Measurements from ENCODE around the gene FAM124A. TPM values are rescaled to one million over a fixed set of nuclear protein-coding genes. Genes with fewer than 3 reads are reported as not detected.

The FAM124A gene
- total RNA-seq, 1 experiment from 2014 or later = 1.1 TPM

DNA sequence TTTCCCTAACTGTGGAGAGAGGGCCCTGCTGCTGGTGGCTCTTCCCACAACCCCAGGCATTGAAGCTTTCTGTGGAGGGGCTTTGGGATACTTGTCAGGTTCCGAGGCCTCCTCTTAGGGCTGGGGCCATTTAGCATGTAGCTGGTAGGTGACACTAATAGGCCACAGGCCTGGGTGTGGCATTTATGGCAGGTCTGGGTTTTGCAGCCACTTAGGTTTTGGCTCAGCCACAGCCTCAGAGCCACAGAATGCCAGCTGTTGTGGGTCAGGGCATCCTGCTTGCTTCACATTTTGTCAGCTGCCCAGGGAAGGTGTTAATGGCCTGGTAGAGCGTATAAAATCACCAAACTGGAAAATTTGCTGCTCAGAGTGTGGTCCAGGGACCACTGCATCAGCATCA is 15.7 kb downstream of the FAM124A start:
- no peak for DNase-seq (ENCODE audit: low read depth, low spot score)

DNA sequence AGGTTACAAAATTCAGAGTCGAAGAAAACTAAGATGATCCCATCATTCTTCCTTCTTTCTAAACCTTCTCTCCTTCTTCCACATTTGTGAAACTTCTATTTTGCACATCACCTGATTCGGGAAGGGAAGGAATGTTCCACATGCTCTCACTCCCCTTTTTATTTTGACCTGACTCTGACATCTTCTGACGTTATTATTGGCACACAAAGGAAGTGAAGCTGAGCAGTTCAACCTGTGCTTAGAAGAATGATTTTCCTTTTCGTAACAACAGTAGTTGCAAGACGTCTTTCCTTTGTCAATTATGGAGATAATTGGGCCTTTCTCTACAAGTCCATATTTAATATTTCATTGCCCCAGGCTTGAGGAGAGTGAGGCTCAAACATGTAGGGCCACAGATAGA is 18.0 kb downstream of the FAM124A start:
- ChIA-PET POLR2A (no interaction called here), CTCF (no interaction called here)
- no peak for DNase-seq (ENCODE audit: low read depth, low spot score)
- intact Hi-C loops (cut with micrococcal nuclease; ENCODE audit: unreplicated experiment) = no loop called here
- Histone ChIP-seq H3K36me3 (ENCODE audit: control insufficient read depth, insufficient read depth, low read length) (no peaks in the 10 kb centered on the region), H3K27ac (ENCODE audit: low read length) (no peak overlapping the region), H3K4me3 (ENCODE audit: low read depth in 2 of 2, low read length in 2 of 2) (no peak overlapping the region), H3K4me1 (ENCODE audit: control insufficient read depth, insufficient read depth, low read length) (no peaks in the 10 kb centered on the region), H3K27me3 (ENCODE audit: control insufficient read depth, insufficient read depth, low read length) (no peaks in the 10 kb centered on the region), H3K9me3 (ENCODE audit: control insufficient read depth, insufficient read depth, low read depth, low read length) (no peaks in the 10 kb centered on the region)
- BruUV-seq (replicated peaks) = no TSS peak
- TF ChIP-seq, protein P1, sequence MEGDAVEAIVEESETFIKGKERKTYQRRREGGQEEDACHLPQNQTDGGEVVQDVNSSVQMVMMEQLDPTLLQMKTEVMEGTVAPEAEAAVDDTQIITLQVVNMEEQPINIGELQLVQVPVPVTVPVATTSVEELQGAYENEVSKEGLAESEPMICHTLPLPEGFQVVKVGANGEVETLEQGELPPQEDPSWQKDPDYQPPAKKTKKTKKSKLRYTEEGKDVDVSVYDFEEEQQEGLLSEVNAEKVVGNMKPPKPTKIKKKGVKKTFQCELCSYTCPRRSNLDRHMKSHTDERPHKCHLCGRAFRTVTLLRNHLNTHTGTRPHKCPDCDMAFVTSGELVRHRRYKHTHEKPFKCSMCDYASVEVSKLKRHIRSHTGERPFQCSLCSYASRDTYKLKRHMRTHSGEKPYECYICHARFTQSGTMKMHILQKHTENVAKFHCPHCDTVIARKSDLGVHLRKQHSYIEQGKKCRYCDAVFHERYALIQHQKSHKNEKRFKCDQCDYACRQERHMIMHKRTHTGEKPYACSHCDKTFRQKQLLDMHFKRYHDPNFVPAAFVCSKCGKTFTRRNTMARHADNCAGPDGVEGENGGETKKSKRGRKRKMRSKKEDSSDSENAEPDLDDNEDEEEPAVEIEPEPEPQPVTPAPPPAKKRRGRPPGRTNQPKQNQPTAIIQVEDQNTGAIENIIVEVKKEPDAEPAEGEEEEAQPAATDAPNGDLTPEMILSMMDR (IDR thresholded peaks at IDR 0.05) = no peak
- TF ChIP-seq, protein P2, sequence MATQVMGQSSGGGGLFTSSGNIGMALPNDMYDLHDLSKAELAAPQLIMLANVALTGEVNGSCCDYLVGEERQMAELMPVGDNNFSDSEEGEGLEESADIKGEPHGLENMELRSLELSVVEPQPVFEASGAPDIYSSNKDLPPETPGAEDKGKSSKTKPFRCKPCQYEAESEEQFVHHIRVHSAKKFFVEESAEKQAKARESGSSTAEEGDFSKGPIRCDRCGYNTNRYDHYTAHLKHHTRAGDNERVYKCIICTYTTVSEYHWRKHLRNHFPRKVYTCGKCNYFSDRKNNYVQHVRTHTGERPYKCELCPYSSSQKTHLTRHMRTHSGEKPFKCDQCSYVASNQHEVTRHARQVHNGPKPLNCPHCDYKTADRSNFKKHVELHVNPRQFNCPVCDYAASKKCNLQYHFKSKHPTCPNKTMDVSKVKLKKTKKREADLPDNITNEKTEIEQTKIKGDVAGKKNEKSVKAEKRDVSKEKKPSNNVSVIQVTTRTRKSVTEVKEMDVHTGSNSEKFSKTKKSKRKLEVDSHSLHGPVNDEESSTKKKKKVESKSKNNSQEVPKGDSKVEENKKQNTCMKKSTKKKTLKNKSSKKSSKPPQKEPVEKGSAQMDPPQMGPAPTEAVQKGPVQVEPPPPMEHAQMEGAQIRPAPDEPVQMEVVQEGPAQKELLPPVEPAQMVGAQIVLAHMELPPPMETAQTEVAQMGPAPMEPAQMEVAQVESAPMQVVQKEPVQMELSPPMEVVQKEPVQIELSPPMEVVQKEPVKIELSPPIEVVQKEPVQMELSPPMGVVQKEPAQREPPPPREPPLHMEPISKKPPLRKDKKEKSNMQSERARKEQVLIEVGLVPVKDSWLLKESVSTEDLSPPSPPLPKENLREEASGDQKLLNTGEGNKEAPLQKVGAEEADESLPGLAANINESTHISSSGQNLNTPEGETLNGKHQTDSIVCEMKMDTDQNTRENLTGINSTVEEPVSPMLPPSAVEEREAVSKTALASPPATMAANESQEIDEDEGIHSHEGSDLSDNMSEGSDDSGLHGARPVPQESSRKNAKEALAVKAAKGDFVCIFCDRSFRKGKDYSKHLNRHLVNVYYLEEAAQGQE (IDR thresholded peaks at IDR 0.05; ENCODE audit: insufficient read depth in 1 of 2, low read depth in 2 of 2, low read length in 1 of 2) = no peak
- TF ChIP-seq TCF7L2 (IDR thresholded peaks at IDR 0.05; ENCODE audit: low read depth, low read length) (no peak), SIN3A (IDR thresholded peaks at IDR 0.05; ENCODE audit: borderline replicate concordance, insufficient read depth, low read depth, low read length) (no peak), POLR2AphosphoS5 (IDR thresholded peaks at IDR 0.05; ENCODE audit: low read depth, low read length) (no peak)
- no peak for ATAC-seq
- in situ Hi-C loops (cut with HindIII; ENCODE audit: low pct_unique_long_range_greater_than_20kb, low sequenced_read_pairs) = no loop called here

More for the DNA sequence above, 15.7 kb downstream of the FAM124A start:
- TF ChIP-seq TCF7L2 (IDR thresholded peaks at IDR 0.05; ENCODE audit: low read depth, low read length) (no peak), POLR2AphosphoS5 (IDR thresholded peaks at IDR 0.05; ENCODE audit: low read depth, low read length) (no peak), SIN3A (IDR thresholded peaks at IDR 0.05; ENCODE audit: borderline replicate concordance, insufficient read depth, low read depth, low read length) (no peak)
- TF ChIP-seq, protein P1 (IDR thresholded peaks at IDR 0.05) = no peak
- Histone ChIP-seq H3K9me3 (ENCODE audit: control insufficient read depth, insufficient read depth, low read depth, low read length) (no peaks in the 10 kb centered on the region), H3K27me3 (ENCODE audit: control insufficient read depth, insufficient read depth, low read length) (no peaks in the 10 kb centered on the region), H3K36me3 (ENCODE audit: control insufficient read depth, insufficient read depth, low read length) (no peaks in the 10 kb centered on the region), H3K27ac (ENCODE audit: low read length) (no peak overlapping the region), H3K4me3 (ENCODE audit: low read depth in 2 of 2, low read length in 2 of 2) (no peak overlapping the region), H3K4me1 (ENCODE audit: control insufficient read depth, insufficient read depth, low read length) (no peaks in the 10 kb centered on the region)
- in situ Hi-C loops (cut with HindIII; ENCODE audit: low pct_unique_long_range_greater_than_20kb, low sequenced_read_pairs) = no loop called here
- BruUV-seq (replicated peaks) = no TSS peak
- intact Hi-C loops (cut with micrococcal nuclease; ENCODE audit: unreplicated experiment) = no loop called here
- POLR2A ChIA-PET = no interaction called here
- CTCF ChIA-PET = no interaction called here
- no peak for ATAC-seq

Data from Panc1 (cell line).